HepG2 (cell line): ENCODE data around the gene RRN3. TPM values are rescaled to one million over a fixed set of nuclear protein-coding genes. Genes with fewer than 3 reads are reported as not detected.
A peak's percentile ranks its signal among the peaks of the same experiment; 100 is the strongest.

Source experiments
- BORCS8-MEF2B ChIP-seq: sonication (generic); formaldehyde crosslinking; IDR thresholded peaks from 2 replicates; pipeline ENCODE4 v1.8.0; 2022; ENCODE audit warnings: mild to moderate bottlenecking, missing genetic modification reagents
- CENPX ChIP-seq: sonication (generic); formaldehyde crosslinking; IDR thresholded peaks from 2 replicates; pipeline ENCODE4 v1.9.0; 2021; ENCODE audit warnings: mild to moderate bottlenecking, missing genetic modification reagents, moderate library complexity
- ETV5 ChIP-seq: IDR thresholded peaks from 2 replicates; pipeline ENCODE4 v1.6.1; 2018; ENCODE audit warnings: missing biosample characterization, missing genetic modification reagents, inconsistent platforms, borderline replicate concordance
- FOXK1 ChIP-seq: sonication (generic); formaldehyde crosslinking; IDR thresholded peaks from 2 replicates; pipeline ENCODE4 v1.4.0; 2020; ENCODE audit warnings: low read depth, missing genetic modification reagents, borderline replicate concordance
- GZF1 ChIP-seq: sonication (generic); formaldehyde crosslinking; IDR thresholded peaks from 2 replicates; pipeline ENCODE4 v1.5.1; 2020; ENCODE audit warnings: mild to moderate bottlenecking, missing genetic modification reagents
- ISX ChIP-seq: sonication (generic); formaldehyde crosslinking; conservative IDR thresholded peaks from 2 replicates; pipeline ENCODE4 v1.5.0; 2020; ENCODE audit warnings: missing genetic modification reagents
- KAT7 ChIP-seq: IDR thresholded peaks from 2 replicates; pipeline ENCODE4 v1.6.1; 2018; ENCODE audit warnings: borderline replicate concordance, missing compliant biosample characterization
- MED8 ChIP-seq: sonication (generic); formaldehyde crosslinking; IDR thresholded peaks from 2 replicates; pipeline ENCODE4 v1.8.1; 2023; ENCODE audit warnings: mild to moderate bottlenecking, missing genetic modification reagents; ENCODE audit not compliant: insufficient replicate concordance
- PHF21A ChIP-seq: sonication (generic); formaldehyde crosslinking; IDR thresholded peaks from 2 replicates; pipeline ENCODE4 v1.5.0; 2020; ENCODE audit warnings: mild to moderate bottlenecking, missing genetic modification reagents
- PRMT3 ChIP-seq: sonication (generic); formaldehyde crosslinking; IDR thresholded peaks from 2 replicates; pipeline ENCODE4 v1.8.1; 2022; ENCODE audit warnings: low read depth, mild to moderate bottlenecking, moderate library complexity, missing genetic modification reagents, borderline replicate concordance
- RARG ChIP-seq: sonication (generic); formaldehyde crosslinking; IDR thresholded peaks from 2 replicates; pipeline ENCODE4 v1.4.0; 2020; ENCODE audit warnings: low read depth, mild to moderate bottlenecking, missing genetic modification reagents
- REL ChIP-seq: sonication (generic); formaldehyde crosslinking; conservative IDR thresholded peaks from 2 replicates; pipeline ENCODE4 v1.8.0; 2022; ENCODE audit warnings: mild to moderate bottlenecking, missing genetic modification reagents, moderate library complexity
- TBX2 ChIP-seq: sonication (generic); formaldehyde crosslinking; IDR thresholded peaks from 2 replicates; pipeline ENCODE4 v1.5.0; 2020; ENCODE audit warnings: missing genetic modification reagents, mild to moderate bottlenecking, borderline replicate concordance
- ZNF225 ChIP-seq: sonication (generic); formaldehyde crosslinking; IDR thresholded peaks from 2 replicates; pipeline ENCODE4 v1.4.0; 2020; ENCODE audit warnings: mild to moderate bottlenecking, missing genetic modification reagents
- ZNF317 ChIP-seq: sonication (generic); formaldehyde crosslinking; IDR thresholded peaks from 2 replicates; pipeline ENCODE4 v1.5.0; 2020; ENCODE audit warnings: mild to moderate bottlenecking, missing genetic modification reagents
- ZNF337 ChIP-seq: sonication (generic); formaldehyde crosslinking; IDR thresholded peaks from 2 replicates; pipeline ENCODE4 v1.5.1; 2020; ENCODE audit warnings: missing genetic modification reagents, low read depth, mild to moderate bottlenecking, borderline replicate concordance
- ZNF75D ChIP-seq: sonication (generic); formaldehyde crosslinking; IDR thresholded peaks from 2 replicates; pipeline ENCODE4 v1.8.1; 2023; ENCODE audit warnings: missing genetic modification reagents, mild to moderate bottlenecking, borderline replicate concordance
- ZSCAN21 ChIP-seq: sonication (generic); formaldehyde crosslinking; IDR thresholded peaks from 2 replicates; pipeline ENCODE4 v1.8.0; 2022; ENCODE audit warnings: mild to moderate bottlenecking, missing genetic modification reagents, moderate library complexity, borderline replicate concordance
- polyA plus RNA-seq, 8 experiments: library from polyadenylated mRNA; depleted of rRNA in 3 of 8; stranded (reverse) in 7 of 8; unstranded in 1 of 8; fragments of >200 nt; fragmentation: Illumina TruSeq in 4 of 8; extraction: Trizol in 4 of 8; gene quantifications; 2 replicates each; pipeline versions ENCODE4 v1.2.1 to v1.2.3, GENCODE V29; 2011 to 2016; ENCODE audit warnings: low read depth in 4 of 8, missing spikeins in 1 of 8, mixed read lengths in 1 of 8; ENCODE audit not compliant: insufficient read depth in 1 of 8
- total RNA-seq, 5 experiments: library from RNA; depleted of rRNA; stranded (reverse); fragments of >200 nt; fragmentation: Illumina TruSeq; extraction: Trizol; gene quantifications; 2 replicates each; pipeline ENCODE4 v1.2.3, GENCODE V29; 2016; ENCODE audit warnings: low read depth in 1 of 5
- TF ChIP-seq, protein P1 (sequence below): sonication (generic); formaldehyde crosslinking; IDR thresholded peaks from 2 replicates; pipeline ENCODE4 v1.4.0; 2020; ENCODE audit warnings: low read depth, mild to moderate bottlenecking, missing genetic modification reagents
- TF ChIP-seq, protein P2 (sequence below): IDR thresholded peaks from 2 replicates; pipeline ENCODE4 v1.6.1; 2012; ENCODE audit warnings: inconsistent platforms
- TF ChIP-seq, protein P3 (sequence below): sonication (generic); formaldehyde crosslinking; IDR thresholded peaks from 2 replicates; pipeline ENCODE4 v1.8.1; 2023; ENCODE audit warnings: mild to moderate bottlenecking, missing genetic modification reagents
- TF ChIP-seq, protein P4 (sequence below): sonication (generic); formaldehyde crosslinking; IDR thresholded peaks from 2 replicates; pipeline ENCODE4 v1.4.0; 2020; ENCODE audit warnings: missing genetic modification reagents, mild to moderate bottlenecking, borderline replicate concordance

The RRN3 gene
- total and polyA plus RNA-seq, 2 of the 13 experiments (the other 11 are each of a cell fraction or from before 2014, with no cell fraction given): 45.8 to 67.0 TPM

DNA sequence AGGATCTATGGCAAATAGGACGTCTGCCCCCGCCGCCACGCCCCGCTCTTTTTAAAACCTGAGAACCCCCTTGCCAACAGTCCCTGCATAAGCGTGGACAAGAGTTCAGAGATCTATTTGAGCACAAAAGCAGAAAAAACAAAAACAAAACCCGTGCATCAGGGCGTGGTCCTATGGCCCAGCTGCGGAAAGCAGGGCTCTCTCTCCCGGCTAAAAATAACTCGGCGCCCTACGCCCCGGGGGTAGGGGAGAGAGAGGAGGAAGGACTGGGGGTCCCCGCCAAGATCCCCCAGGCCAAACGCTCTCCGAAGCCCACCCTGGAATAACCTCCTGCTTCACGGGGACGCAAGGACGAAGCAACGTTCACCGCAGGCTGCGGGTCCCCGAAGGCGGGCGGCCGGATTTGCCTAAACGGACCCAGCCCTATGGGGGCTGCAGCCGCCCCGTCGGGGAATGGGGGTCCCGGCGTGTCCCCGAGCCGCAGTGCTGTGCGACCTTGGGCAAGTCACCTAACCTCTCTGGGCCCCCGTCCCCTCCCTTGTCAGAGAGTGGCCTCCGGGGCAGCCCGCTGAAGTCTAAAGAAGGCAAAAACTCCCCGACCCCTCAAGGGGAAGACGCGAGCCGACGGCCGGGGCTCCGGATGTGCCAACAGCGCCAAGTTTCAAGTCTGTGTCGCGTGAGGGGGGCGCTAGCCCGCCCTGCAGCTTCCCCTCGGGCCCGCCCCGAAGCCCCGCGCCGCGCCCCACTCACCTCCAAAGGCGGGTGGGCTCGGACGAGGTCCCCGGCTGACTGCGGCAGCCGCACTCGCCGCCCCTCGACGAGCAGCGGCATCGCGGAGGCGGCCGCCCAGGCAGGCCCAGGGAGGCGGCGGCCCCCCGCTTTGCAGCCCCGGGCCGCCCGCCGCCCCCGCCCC lies 38.7 kb downstream of the RRN3 start (continued):
- TF ChIP-seq PRMT3 (no peak), ISX (CRISPR knock-in tag) (no peak), MED8 (CRISPR knock-in tag) (no peak), ZNF75D (no peak), FOXK1 (no peak), REL (CRISPR knock-in tag) (no peak; the same call in 1 of the 2 replicates), TBX2 (CRISPR knock-in tag) (peak; percentile 52), ZNF317 (CRISPR knock-in tag) (0 out of 2 replicates have a peak, but pooled peaks have one; percentile 47), KAT7 (CRISPR knock-in tag) (0 out of 2 replicates have a peak, but pooled peaks have one; percentile 74), ZNF225 (peak; percentile 68; the same call in 1 of the 2 replicates), RARG (CRISPR knock-in tag) (no peak), CENPX (CRISPR knock-in tag) (no peak), GZF1 (CRISPR knock-in tag) (0 out of 2 replicates have a peak, but pooled peaks have one; percentile 28), ZNF337 (CRISPR knock-in tag) (no peak), ZSCAN21 (peak; percentile 48; the same call in 1 of the 2 replicates), ETV5 (no peak), BORCS8-MEF2B (CRISPR knock-in tag) (no peak), PHF21A (no peak)
- TF ChIP-seq, protein P1, sequence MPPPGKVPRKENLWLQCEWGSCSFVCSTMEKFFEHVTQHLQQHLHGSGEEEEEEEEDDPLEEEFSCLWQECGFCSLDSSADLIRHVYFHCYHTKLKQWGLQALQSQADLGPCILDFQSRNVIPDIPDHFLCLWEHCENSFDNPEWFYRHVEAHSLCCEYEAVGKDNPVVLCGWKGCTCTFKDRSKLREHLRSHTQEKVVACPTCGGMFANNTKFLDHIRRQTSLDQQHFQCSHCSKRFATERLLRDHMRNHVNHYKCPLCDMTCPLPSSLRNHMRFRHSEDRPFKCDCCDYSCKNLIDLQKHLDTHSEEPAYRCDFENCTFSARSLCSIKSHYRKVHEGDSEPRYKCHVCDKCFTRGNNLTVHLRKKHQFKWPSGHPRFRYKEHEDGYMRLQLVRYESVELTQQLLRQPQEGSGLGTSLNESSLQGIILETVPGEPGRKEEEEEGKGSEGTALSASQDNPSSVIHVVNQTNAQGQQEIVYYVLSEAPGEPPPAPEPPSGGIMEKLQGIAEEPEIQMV (CRISPR knock-in tag): no peak
- TF ChIP-seq, protein P2, sequence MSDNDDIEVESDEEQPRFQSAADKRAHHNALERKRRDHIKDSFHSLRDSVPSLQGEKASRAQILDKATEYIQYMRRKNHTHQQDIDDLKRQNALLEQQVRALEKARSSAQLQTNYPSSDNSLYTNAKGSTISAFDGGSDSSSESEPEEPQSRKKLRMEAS: no peak; the same call in 1 of the 2 replicates
- TF ChIP-seq, protein P3, sequence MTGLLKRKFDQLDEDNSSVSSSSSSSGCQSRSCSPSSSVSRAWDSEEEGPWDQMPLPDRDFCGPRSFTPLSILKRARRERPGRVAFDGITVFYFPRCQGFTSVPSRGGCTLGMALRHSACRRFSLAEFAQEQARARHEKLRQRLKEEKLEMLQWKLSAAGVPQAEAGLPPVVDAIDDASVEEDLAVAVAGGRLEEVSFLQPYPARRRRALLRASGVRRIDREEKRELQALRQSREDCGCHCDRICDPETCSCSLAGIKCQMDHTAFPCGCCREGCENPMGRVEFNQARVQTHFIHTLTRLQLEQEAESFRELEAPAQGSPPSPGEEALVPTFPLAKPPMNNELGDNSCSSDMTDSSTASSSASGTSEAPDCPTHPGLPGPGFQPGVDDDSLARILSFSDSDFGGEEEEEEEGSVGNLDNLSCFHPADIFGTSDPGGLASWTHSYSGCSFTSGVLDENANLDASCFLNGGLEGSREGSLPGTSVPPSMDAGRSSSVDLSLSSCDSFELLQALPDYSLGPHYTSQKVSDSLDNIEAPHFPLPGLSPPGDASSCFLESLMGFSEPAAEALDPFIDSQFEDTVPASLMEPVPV (CRISPR knock-in tag): peak; percentile 11; the same call in 1 of the 2 replicates
- TF ChIP-seq, protein P4, sequence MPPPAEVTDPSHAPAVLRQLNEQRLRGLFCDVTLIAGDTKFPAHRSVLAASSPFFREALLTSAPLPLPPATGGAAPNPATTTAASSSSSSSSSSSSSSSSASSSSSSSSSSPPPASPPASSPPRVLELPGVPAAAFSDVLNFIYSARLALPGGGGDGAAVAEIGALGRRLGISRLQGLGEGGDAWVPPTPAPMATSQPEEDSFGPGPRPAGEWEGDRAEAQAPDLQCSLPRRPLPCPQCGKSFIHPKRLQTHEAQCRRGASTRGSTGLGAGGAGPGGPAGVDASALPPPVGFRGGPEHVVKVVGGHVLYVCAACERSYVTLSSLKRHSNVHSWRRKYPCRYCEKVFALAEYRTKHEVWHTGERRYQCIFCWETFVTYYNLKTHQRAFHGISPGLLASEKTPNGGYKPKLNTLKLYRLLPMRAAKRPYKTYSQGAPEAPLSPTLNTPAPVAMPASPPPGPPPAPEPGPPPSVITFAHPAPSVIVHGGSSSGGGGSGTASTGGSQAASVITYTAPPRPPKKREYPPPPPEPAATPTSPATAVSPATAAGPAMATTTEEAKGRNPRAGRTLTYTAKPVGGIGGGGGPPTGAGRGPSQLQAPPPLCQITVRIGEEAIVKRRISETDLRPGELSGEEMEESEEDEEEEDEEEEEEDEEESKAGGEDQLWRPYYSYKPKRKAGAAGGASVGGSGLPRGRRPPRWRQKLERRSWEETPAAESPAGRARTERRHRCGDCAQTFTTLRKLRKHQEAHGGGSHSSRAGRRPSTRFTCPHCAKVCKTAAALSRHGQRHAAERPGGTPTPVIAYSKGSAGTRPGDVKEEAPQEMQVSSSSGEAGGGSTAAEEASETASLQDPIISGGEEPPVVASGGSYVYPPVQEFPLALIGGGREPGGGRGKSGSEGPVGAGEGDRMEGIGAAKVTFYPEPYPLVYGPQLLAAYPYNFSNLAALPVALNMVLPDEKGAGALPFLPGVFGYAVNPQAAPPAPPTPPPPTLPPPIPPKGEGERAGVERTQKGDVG (CRISPR knock-in tag): no peak; the same call in 1 of the 2 replicates
